Measurements from ENCODE around the gene SULT1A2.
"Not testable (repeated sequence)": the region's sequence is repeated elsewhere in the genome, so short reads cannot be mapped to it uniquely, and the experiment has no call there.

SULT1A2 gene

DNA sequence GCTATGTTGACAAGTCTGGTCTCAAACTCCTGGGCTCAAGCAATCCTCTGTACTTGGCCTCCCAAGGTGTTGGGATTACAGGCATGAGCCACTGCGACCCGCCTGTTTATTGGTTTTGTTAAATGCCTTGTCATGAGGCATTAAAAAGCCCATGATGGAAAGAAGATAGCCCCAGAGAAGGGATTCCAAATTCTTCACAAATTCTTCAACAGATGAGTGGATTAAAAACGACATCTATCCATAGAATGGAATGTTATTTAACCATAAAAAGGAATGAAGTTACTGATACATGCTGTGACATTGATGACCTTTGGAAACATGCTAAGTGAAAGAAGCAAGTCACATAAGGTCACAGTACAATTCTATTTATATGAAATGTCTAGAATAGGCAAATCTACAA is 38.4 kb downstream of the SULT1A2 start:
- no peak for DNase-seq (ENCODE audit: low read depth)

DNA sequence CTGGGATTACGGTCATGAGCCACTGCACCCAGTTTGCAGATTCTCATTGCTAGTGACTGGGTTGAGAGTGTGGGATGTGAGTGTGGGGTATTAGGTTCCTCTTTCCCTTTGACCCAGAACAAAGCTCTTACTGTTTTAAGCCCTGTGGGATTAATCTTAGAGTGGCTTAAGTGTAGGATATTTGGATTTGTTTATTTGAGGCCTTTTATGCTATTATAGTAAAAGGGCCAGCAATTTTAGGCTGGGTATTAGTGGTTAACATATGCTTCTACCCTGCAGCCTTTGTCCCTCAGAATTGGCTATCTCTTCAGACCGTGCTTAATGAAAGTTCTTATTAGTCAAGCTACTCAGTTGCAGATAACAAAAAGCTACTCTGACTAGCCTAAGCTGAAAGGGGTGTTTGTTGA is 39.9 kb downstream of the SULT1A2 start:
- DNase-seq (ENCODE audit: low read depth): no peak

DNA sequence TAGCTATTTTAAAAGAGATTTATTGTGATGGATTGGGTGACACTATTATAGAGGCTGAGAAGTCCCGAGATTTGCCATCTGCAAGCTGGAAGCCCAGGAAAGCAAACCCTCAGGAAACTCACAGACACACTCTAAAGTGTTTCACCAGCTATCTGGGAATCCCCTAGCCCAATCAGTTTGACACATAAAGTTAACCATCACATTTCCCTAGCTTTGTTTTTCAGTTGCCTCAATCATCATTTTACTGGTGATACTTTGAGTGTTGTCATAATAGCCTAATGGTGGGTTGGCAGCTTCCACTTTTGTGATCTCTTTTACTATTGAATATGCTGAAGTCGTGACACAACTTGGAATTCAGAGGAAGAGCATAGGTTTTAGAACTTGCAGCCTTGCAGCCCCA is 41.3 kb downstream of the SULT1A2 start:
- no peak for DNase-seq (ENCODE audit: low read depth)

DNA sequence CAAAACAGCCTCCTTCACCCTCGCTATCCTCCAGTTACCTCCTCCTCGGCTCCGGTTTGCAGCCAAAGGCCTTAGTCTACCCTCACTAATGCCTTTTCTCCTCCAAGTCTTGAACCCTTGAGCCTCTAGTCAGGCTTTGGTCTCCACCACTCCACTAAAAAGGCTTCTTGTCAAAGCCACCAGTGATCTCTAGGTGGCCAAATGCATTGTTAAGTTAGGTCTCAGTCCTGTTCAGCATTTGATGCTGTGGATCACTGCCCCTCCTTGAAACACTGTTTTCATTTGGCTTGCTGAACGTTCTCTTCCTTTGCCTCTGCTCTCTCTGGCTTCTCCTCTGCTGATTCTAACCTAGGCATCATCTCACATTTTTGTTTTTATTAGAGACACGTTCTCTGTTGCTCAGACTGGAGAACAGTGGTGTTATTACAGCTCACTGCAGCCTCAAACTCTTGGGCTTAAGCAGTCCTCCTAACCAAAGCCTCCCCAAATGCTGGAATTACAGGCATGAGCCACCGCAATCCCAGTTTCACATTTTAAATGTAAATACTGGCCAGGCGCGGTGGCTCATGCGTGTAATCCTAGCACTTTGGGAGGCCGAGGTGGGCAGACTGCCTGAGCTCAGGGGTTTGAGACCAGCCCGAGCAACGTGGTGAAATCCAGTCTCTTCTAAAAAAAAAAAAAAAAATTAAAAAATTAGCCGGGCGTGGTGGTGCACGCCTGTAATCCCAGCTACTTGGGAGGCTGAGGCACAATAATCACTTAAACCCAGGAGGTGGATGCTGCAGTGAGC is 42.0 kb downstream of the SULT1A2 start:
- no peak for DNase-seq (ENCODE audit: low read depth)

DNA sequence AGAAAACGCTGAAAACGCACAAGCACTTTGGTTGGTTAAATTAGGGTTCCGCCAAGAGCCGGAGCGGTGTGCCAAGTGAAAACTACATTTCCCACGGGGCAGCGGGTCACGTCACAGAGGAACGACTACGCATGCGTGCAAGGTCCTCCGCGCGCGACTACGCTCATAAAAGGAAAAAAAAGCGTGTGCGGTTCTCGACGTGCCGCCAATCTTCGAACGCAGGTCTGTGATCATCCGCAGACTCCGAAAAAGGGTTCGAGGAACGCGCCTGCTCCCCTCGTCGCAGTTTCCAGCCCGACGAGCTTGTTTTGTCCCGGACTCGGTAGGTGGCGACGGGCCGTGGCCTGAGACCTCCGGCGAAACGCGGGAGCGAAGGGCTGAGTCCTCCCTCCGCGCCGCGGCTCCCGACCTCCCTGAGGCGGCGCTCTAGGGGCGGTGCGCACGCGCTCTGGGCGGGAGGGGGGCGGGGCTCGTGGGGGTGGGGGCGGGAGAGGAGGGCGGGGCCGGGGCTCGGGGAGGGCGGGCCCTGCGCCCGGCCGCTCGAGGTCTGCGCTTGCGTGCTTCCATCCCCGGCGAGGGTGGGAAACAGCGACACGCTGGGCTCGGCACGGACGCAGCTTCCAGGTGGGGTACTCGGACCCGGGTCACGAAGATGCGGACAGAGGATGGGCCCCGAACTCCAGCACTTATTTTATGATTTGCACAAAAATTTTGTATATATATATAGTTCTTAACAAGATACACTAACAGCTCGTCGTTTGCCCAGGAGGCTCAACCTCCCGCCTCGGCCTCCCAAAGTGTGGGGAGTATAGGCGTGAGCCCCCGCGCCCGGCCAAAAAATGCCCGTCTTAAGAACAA is 42.8 kb downstream of the SULT1A2 start, which contains the start of gene SGF29:
TSS of gene SGF29 (plus strand) at position 145 of the 858 bp plus-strand sequence. CDS start 27,150 bp downstream, outside the sequence.
- DNase-seq (ENCODE audit: low read depth): peak; percentile 91

DNA sequence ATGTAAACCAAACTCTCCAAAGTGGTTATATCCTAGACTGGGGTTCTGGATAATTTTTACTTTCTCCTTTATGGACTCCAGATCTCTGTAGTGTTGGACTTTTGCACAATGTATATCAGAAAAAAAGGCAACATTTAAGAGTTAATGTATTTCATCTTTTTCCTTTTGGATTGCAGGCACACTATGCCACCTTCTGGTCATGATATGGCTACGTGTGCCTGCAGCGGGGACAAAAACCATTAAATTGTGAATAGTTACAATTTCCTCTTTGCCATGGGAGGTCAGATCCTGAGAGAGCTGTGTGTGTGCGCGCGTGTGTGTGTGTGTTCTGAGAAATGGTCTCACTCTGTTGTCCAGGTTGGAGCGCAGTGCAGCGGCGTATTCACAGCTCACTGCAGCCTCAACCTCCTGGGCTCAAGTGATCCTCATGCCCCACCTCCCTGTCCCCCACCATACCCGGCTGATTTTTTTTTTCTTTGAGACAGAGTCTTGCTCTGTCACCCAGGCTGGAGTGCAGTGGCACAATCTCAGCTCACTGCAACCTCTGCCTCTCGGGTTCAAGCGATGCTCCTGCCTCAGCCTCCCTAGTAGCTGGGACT is 47.5 kb downstream of the SULT1A2 start:
- peak; percentile 53 for DNase-seq (ENCODE audit: low read depth)

DNA sequence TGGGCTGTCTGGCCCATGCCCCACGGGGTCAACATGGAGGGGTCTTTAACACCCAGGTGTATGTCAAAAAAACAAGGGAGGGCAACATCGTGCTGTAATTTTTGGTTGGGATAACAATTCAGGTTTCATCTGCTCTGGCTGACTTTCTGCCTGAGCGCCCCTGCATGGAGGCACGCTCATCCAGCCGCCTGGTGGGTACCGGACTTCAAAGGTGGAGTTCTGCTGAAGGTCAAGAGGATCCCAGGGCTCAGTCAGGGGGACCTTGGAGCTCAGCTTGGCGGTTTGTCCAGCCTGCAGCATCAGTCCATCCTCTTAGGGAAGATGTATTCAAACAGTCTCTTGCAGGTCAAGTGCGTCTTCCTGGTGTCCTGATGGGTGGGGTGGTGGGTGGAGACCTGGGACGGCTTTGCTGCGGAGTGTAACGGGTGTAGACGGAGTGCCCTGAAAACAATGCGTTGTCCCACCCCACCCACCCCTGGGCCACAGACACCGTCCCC is 48.5 kb downstream of the SULT1A2 start:
- DNase-seq (ENCODE audit: low read depth): no peak

DNA sequence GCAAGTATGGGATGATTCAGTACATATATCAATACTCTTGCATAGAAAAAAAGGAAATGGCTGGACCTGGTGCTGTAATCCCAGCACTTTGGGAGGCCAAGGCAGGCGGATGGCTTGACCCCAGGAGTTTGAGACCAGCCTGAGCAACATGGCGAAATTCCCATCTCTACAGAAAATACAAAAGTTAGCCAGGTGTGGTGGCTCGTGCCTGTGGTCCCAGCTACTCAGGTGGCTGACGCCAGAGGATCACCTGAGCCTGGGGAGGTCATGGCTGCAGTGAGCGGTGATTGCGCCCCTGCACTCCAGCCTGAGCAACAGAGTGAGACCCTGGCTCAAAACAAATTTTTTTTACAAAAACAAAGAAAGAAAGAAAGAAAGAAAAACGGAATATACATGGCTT is 50.2 kb downstream of the SULT1A2 start:
- no peak for DNase-seq (ENCODE audit: low read depth)

DNA sequence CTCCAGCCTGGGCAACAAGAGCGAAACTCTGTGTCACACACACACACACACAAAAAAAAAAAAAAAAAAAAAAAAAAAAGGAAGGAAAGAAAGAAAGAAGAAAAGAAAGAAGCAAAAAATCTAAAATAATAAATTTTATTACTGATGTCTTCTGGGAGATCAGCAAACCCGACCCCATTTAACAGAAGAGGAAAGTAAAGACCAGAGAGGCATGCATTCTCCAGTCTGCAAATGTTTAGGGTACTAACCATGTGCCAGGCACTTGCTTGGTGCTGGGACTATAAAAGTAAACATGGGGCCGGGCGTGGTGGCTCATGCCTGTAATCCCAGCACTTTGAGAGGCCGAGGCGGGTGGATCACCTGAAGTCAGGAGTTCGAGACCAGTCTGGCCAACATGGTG is 50.9 kb downstream of the SULT1A2 start:
- not testable (repeated sequence) for DNase-seq (ENCODE audit: low read depth)

DNA sequence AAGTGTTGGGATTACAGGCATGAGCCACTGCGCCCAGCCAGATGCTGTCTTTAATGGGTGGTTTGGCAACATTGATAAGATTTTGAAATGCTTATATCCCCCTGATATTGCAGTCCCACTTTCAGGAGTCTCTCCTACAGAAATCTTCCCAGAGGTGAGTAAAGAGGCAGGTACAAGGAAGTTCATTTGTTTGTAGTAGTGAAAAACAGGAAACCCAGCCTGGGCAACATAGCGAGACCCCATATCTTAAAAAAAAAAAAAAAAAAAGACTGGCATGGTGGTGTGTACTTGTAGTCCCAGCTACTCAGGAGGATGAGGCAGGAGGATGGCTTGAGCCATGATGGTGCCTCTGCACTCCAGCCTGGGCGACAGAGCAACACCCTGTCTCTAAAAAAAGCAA is 51.9 kb downstream of the SULT1A2 start:
- DNase-seq (ENCODE audit: low read depth): no peak

DNA sequence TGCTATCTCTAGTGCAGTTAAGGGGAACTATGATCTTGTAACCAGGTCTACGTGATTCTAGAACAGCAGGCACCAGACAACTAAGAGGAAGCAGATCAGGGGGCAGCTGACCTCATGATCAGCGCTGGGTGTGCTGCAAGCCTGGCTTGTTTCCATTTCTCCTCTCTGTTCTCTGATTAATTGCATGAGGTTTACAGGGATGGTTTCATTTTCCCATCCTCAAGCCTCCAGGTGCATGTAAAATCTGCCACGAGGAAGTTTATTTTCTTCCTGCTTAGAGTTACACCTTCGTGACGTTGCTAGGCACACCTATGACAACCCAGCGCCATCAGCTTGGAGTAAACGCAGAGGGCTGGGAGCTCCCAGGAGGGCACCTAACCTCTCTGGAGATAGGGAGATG is 53.8 kb downstream of the SULT1A2 start:
- DNase-seq (ENCODE audit: low read depth): no peak

DNA sequence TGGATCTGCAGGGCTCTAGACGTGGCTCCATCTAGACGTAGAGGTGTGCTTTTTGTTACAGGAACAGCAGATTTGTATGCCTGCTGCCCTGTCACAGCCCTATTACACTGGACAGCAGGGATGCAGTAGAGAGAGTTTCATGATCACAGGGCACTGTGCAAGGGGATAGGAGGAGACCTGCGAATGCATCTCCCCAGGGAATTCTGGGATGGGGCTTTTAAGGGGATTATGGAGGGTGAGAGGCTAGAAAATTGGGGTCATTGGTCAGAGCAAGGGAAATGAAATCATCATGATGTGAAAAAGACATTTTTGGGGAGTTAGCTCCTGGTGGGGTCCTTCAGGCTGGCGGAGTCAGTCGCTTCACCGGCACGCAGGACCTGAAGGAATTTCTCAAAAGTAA is 54.2 kb downstream of the SULT1A2 start:
- DNase-seq (ENCODE audit: low read depth): no peak

Measured in EH (cell line).